AG09319 (cell line): ENCODE measurements around the gene PRKAG2.

Experiments used
- DNase-seq: peaks from one replicate; pipeline ENCODE4 v3.0.0-alpha.2; 2010; ENCODE audit warnings: low read depth; ENCODE audit errors: extremely low read depth
- TF ChIP-seq, protein P1 (sequence below): IDR thresholded peaks from 2 replicates; pipeline ENCODE4 v1.5.1; 2011; ENCODE audit warnings: low read depth, mild to moderate bottlenecking, inconsistent platforms, low read length, moderate library complexity

Gene PRKAG2

DNA sequence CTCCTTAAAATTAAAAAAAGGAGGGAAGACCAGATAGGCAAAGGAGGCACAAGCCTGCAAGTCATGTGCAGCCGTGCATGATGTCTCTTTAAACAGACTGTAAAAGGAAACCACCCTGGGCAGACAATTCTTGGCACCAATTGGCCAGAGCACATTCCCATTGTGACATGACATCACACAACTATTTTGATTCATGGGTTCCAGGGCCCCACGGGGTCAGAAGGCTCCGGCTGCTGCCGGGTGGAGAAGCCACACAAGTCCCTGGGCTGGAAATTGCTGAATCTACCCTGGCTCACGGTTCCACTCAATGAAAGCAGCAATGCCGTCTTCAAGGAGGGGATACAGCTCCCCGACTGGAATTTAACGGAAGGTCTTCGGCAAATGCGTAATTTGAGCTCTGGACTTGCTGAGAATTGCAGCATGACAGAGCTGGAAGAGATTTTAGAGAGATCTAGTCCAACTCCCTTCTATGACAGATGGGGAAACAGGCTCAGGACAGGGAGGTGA is 140.5 kb downstream of the PRKAG2 start:
- TF ChIP-seq, protein P1, sequence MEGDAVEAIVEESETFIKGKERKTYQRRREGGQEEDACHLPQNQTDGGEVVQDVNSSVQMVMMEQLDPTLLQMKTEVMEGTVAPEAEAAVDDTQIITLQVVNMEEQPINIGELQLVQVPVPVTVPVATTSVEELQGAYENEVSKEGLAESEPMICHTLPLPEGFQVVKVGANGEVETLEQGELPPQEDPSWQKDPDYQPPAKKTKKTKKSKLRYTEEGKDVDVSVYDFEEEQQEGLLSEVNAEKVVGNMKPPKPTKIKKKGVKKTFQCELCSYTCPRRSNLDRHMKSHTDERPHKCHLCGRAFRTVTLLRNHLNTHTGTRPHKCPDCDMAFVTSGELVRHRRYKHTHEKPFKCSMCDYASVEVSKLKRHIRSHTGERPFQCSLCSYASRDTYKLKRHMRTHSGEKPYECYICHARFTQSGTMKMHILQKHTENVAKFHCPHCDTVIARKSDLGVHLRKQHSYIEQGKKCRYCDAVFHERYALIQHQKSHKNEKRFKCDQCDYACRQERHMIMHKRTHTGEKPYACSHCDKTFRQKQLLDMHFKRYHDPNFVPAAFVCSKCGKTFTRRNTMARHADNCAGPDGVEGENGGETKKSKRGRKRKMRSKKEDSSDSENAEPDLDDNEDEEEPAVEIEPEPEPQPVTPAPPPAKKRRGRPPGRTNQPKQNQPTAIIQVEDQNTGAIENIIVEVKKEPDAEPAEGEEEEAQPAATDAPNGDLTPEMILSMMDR: peak; percentile 26
- peak; percentile 93 for DNase-seq

GRCh38 chr7:151735851-151736402 is 141.0 kb downstream of the PRKAG2 start:
- TF ChIP-seq, protein P1: no peak
- DNase-seq: no peak

GRCh38 chr7:151735186-151735850 is 141.6 kb downstream of the PRKAG2 start:
- TF ChIP-seq, protein P1: no peak

DNA sequence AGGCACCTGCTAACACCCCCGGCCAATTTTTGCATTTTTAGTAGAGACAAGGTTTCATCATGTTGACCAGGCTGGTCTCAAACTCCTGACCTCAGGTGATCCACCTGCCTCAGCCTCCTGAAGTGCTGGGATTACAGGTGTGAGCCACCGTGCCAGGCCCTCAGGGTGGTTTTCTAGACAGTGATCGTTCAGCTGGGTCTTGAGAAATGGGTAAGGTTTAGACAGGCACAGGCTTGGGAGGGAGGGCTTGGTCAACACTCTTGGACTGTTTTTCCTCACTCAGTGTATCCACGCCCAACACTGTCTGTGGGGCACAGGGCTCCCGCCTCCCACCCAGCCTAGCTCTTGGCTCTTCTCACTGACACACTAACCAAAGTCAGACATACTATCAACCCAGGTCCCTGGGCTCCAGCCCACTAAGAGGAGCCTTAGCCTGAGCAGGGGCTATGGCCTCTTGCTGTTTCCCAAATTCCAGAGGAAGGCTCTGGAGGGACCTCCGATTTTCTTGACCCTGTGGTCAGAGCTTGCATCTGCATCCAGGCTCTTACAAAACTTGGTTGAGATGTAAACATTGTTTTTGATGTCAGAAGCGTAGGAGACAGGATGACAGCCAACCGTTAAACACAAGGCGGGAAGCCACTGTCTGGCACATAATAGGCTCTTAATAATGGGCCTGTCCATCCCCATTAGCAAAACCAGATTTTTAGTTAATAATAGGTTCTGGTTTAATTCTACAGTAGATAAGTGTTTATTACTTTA is 143.9 kb downstream of the PRKAG2 start:
- TF ChIP-seq, protein P1: no peak
- no peak for DNase-seq

More at GRCh38 chr7:151735186-151735850, 141.6 kb downstream of the PRKAG2 start:
- DNase-seq: no peak

- DNase-seq: no peak
- TF ChIP-seq, protein P1: no peak
Measured at GRCh38 chr7:151732292-151732691, 144.6 kb downstream of the PRKAG2 start.

- DNase-seq: no peak
- TF ChIP-seq, protein P1: no peak
Measured at GRCh38 chr7:151731022-151731441, 145.9 kb downstream of the PRKAG2 start.

GRCh38 chr7:151730591-151730990 is 146.3 kb downstream of the PRKAG2 start:
- TF ChIP-seq, protein P1: no peak

More at GRCh38 chr7:151730591-151730990, 146.3 kb downstream of the PRKAG2 start:
- no peak for DNase-seq
